SIG-M5 treated with dmso at 0.1 percent for 504 hours (cell line): ENCODE measurements around the gene CYP2C18.
"Not testable (repeated sequence)": the region's sequence is repeated elsewhere in the genome, so short reads cannot be mapped to it uniquely, and the experiment has no call there.

ENCODE experiments used
- DNase-seq: peaks from one replicate; lab custom pipeline; 2025; ENCODE audit not compliant: unreplicated experiment; lab: John Stamatoyannopoulos, UW

The CYP2C18 gene

DNA sequence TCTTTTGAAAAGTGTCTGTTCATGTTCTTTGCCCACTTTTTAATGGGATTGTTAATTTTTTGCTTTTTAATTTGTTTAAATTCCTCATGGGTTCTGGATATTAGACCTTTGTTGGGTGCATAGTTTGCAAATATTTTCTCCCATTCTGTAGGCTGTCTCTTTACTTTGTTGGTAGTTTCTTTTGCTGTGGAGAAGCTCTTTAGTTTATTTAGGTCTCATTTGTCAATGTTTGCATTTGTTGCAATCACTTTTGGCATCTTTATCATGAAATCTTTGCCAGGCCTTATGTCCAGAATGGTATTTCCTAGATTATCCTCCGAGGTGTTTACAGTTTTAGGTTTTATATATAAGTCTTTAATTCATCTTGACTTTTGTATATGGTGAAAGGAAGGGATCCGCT is 55.1 kb downstream of the CYP2C18 start:
- no peak for DNase-seq

DNA sequence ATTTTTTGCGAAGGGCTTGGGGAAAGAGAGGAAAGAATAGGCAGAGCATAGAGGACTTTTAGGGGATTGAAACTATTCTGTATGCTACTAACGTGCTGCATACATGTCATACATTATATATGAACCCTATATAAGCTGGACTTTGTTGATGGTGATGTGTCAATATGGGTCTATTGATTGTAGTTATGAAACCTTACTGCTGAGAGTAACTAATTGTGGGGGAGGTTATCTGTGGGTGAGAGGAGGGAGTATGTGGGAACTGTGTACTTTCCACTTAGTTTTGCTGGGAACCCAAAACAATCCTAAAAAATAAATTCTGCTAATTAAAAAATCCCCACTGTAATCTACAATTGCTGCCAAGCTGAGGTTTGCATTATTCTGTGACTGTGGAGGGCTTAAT is 63.6 kb downstream of the CYP2C18 start:
- DNase-seq = no peak

DNA sequence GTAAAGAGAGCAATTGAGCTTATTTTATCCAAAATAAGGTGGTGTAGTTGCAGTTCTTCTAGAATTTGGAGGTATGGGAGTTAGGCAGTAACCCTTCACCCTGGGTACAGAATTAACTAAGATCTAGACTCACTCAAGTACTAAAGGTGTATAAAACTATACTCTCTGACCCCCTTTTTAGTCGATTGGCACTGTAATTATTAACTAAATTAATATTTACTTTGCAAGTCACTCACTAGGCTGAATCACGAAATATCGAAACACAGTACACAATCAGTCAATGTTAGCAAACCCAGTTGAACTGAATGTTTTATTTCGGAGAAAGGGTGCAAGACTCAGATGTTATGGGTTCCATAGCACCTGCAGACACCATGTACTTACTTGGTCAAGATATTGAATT is 64.3 kb downstream of the CYP2C18 start:
- no peak for DNase-seq

DNA sequence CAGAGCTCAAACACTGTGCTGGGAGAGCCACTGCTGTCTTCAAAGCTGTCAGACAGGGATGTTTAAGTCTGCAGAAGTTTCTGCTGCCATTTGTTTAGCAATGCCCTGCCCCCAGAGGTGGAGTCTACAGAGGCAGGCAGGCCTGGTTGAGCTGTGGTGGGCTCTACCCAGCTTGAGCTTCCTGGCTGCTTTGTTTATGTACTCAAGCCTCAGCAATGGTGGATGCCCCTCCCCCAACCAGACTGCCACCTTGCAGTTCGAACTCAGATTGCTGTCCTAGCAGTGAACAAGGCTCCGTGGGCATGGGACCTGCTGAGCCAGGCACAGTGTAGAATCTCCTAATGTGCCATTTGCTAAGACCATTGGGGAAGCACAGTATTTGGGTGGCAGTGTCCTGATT is 74.4 kb downstream of the CYP2C18 start:
- no peak for DNase-seq

DNA sequence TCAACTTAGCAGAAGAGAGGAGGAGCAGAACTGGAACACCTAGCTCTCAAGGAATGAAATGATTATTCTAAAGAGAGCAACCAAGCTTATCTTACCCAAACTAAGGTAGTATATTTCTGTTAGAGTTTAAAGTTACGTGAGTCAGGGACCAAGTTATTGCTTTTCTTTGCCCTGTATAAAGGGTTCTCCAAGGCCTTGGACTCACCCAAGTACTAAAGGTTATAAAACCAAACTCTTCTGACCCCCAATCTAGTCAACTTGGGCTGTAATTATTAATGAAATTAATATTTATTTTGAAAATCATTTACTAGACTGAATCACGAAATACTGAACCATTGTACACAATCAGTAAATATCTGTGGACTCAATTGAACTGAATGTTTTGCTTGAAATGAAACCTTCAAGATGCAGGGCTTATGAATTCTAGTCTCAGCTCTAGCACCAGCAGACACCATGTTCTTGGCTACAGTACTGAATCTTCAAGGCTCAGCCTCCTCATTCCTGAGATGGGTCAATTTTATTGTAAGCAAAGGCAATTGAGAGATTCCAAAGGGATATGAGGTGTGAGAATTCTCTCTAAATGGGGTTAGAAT is 77.2 kb downstream of the CYP2C18 start:
- no peak for DNase-seq

DNA sequence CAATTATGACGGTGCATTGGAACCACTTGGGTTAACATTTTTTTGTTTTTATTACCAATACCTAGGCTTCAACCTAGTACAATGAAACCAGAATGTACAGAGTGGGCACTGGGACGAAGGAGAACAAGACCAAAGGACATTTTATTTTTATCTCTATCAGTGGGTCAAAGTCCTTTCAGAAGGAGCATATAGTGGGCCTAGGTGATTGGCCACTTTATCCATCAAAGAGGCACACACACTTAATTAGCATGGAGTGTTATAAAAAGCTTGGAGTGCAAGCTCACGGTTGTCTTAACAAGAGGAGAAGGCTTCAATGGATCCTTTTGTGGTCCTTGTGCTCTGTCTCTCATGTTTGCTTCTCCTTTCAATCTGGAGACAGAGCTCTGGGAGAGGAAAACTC is 78.9 kb downstream of the CYP2C18 start, which contains the start of gene CYP2C19:
TSS of gene CYP2C19 (plus strand) at position 289 of the 400 bp plus-strand sequence. CDS start at position 314, 25 bp downstream.
- no peak for DNase-seq

DNA sequence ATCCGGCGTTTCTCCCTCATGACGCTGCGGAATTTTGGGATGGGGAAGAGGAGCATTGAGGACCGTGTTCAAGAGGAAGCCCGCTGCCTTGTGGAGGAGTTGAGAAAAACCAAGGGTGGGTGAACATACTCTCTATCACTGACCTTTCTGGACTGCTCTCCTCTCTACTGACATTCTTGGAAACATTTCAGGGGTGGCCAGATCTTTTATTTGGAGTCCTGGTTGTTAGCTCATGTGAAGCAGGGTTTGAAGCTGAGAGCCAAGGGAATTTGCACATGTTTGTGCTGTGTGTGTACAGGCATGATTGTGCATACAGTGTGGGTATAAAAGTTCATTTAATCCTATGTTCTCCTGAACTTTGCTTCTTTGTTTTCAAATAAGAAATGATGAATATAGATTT is 91.9 kb downstream of the CYP2C18 start:
- not testable (repeated sequence) for DNase-seq

DNA sequence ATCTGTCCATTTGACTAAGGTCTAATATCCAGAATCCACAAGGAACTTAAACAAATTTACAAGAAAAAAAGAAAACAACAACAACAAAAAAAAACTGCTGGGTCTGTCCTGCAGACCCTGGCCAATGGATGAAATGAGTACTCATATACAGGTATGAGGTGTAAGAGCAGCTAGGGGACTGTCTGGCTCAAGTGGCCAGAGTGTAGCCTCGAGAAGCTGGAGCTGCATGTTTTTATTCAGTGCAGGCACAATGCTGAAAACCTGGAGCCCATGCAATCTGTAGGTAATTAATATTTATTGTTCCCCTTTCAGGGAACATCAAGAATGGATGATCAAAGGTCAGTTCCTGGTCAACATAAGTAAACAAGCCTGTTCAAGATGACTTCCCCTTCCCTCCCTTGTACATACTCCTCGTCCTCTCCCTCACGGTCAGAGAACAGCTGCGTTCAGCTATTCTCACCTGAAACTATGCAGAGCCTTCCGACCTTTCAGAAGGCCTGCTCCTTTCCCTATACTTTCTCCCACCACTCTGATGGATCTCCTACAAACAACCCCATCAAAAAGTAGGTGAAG is 94.4 kb downstream of the CYP2C18 start:
- DNase-seq = no peak

DNA sequence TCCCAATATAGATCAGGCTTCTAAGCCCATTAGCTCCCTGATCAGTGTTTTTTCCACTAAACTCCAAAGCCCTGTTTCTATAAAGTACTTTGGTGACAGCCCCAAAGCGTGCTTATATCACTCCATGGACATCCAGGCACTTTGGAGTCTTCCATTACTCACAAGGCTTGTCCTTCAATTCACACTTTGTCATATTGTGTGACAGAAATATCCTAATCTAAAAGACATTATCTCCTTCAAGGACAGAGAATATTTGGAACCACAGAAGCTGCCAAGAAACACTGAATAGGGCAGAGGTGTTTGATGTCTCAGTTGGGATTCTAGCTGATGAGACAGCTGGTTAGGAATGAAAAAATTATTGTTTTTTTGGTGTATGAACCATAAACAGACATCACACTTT is 97.3 kb downstream of the CYP2C18 start:
- DNase-seq = no peak

DNA sequence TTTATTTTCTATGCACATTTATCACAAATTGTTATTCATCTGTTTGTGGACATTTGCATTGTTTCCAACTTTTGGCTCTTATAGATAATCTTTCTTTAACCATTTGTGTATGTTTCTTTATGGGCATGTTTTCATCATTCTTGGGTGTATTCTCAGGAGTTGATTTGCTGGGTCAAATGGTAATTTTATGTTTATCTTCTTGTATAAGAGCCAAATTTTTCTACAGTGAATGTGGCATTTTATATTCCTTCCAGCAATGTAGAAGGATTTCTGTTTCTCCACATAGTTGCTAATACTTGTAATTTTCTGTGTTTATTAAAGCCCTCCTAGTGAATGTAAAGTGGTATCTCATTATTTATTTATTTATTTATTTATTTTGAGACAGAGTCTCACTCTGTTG is 100.7 kb downstream of the CYP2C18 start:
- DNase-seq = no peak

DNA sequence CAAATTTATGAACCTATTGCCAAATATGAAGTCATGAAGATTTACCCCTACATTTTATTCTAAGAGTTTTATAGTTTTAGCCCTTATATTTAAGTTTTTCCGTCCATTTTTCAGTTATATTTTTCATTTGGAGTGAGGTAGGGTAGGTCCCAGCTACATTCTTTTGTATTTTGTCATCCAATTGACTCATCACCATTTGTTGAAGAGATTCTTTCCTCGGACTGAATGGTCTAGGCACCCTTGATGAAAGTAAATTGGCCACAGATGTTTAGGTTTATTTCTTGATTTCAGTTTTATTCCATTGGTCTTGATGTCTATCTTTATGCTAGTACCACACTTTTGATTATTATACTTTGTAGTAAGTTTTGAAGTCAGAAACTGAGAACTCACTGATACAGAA is 101.7 kb downstream of the CYP2C18 start:
- no peak for DNase-seq
